ENCODE data around the gene APELA. TPM values are rescaled to one million over a fixed set of nuclear protein-coding genes. Genes with fewer than 3 reads are reported as not detected.
"Not testable (repeated sequence)": the region's sequence is repeated elsewhere in the genome, so short reads cannot be mapped to it uniquely, and the experiment has no call there.

APELA gene
- total and polyA plus RNA-seq, 12 donors: not detected

DNA sequence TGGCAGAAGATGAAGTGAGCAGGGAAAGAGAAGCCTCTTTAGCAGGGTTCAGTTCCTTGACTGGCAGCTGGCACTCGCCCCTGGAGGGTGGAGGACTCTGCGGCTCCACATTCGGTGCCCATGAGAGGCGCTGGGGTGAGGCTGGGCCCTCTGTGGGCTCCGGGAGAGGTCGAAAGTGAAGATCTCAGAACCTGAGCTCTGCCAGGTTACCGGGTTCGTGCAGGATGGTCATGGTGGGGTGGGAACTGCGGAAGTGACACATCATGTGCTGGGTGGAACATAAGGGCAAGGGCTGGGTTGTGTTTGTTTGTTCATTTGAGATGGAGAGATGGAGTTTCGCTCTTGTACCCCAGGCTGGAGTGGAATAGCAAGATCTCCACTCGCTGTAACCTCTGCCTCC, 56.3 kb downstream of the APELA start:
- DNase-seq (no peak), ATAC-seq (no peak)

DNA sequence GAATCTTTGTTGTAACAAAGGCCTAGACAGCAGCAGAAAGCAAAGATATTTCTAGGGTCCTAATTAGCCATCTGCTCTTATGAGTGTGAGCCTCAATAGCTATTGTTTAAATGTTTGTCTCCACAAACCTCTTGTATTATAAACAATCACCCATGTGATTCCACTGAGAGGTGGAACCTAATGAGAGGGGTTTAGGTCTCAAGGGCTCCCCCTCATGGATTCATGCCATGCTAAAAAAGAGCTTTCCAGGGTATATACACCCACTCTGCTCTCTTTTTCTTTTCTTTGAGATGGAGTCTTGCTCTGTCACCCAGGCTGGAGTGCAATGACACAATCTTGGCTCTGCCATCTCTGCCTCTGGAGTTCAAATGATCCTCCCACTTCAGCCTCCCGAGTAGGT, 58.4 kb downstream of the APELA start:
- DNase-seq (no peak), ATAC-seq (no peak)
- Histone ChIP-seq H3K9me3 (no peaks in the 10 kb centered on the region), H3K36me3 (no peaks in the 10 kb centered on the region), H3K4me3 (no peak overlapping the region), H3K27me3 (peaks cover 0 to 8% (median 0%) of the 10 kb centered on the region in 7 donors), H3K4me1 (no peaks in the 10 kb centered on the region), H3K27ac (no peak overlapping the region)
- TF ChIP-seq, protein P1, sequence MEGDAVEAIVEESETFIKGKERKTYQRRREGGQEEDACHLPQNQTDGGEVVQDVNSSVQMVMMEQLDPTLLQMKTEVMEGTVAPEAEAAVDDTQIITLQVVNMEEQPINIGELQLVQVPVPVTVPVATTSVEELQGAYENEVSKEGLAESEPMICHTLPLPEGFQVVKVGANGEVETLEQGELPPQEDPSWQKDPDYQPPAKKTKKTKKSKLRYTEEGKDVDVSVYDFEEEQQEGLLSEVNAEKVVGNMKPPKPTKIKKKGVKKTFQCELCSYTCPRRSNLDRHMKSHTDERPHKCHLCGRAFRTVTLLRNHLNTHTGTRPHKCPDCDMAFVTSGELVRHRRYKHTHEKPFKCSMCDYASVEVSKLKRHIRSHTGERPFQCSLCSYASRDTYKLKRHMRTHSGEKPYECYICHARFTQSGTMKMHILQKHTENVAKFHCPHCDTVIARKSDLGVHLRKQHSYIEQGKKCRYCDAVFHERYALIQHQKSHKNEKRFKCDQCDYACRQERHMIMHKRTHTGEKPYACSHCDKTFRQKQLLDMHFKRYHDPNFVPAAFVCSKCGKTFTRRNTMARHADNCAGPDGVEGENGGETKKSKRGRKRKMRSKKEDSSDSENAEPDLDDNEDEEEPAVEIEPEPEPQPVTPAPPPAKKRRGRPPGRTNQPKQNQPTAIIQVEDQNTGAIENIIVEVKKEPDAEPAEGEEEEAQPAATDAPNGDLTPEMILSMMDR (IDR thresholded peaks at IDR 0.05): no peak
- intact Hi-C loops (cut with DNase I): no loop called here
- WGBS, 2 donors: 36 to 63% methylated on average over 1 of the region's 1 CpG

More for the DNA sequence above, 56.3 kb downstream of the APELA start:
- 84 to 86% methylated on average over 11 of the region's 11 CpGs for WGBS, 2 donors
- Histone ChIP-seq H3K27me3 (peaks cover 0 to 5% (median 0%) of the 10 kb centered on the region in 7 donors), H3K9me3 (no peaks in the 10 kb centered on the region), H3K27ac (no peak overlapping the region), H3K4me1 (no peaks in the 10 kb centered on the region), H3K36me3 (no peaks in the 10 kb centered on the region), H3K4me3 (no peak overlapping the region)
- TF ChIP-seq, protein P1 (IDR thresholded peaks at IDR 0.05): no peak
- intact Hi-C loops (cut with DNase I): no loop called here

DNA sequence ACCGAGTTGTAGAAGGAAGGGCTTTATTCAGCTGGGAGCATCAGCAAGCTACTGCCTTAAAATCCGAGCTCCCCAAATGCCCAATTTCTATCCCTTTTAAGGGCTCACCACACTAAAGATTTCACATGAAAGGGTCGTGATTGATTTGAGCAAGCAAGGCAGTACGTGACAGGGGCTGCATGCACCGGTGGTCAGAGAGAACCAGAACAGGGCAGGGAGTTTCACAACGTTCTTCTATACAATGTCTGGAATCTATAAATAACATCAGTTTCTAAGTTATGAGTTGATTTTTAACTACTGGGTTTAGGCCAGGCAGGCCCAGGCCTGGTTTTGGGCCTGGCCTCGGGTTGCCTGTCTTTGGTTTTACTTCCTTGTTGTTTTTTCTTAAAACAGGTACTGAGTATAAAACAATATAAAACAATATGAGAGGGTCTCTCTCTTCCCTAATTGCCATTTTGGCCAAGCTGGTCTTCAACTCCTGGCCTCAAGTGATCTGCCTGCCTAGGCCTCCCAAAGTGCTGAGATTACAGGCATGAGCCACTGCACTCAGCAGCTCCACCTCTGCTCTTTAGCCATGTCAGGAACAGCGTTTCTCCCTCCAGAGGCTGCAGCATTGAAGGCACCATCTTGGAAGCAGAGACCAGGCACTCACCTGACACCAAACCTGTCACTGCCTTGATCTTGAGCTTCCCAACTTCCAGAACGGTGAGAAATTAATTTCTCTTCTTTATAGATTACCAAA, 59.1 kb downstream of the APELA start:
- intact Hi-C loops (cut with DNase I); ATAC-seq; H3K27me3 ChIP-seq; H3K36me3 ChIP-seq; DNase-seq; H3K27ac ChIP-seq; H3K9me3 ChIP-seq; H3K4me3 ChIP-seq; H3K4me1 ChIP-seq: not testable (repeated sequence)
- WGBS, 2 donors: 77% methylated on average over 9 of the region's 9 CpGs

DNA sequence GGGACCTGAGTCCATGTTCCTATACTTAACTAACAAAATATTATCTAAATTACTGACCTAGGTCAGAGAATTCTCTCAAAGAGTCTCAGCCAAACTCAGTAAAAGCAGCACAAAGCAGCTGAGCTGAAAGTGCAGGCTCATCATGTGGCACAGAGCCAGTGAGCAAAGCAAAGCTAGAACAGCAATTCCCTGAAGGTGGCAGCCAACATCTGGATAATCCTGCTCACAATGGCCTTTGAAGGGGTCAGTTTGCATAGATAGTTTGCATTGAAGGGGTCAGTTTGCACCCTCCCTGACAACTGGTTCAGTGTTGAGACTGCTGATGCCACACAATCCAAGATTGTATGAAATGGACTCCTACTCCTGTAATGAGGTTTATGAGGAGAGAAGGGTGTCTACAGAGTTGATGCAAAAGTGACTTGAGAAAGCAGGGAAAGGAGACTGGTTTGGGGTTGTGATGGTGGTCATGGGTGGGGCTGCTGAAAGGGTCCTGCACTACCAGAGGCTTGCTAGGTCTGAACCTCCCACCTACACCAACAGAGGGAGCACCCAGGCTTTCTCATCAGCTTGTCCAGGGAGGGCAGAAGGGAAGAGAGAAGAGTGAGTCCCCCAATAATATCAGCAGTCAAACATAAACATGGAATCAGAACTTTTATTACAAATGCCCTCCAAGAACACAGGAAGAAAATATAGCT, 60.7 kb downstream of the APELA start:
- H3K4me3 ChIP-seq: no peak overlapping the region
- H3K27ac ChIP-seq: no peak overlapping the region
- H3K9me3 ChIP-seq: no peaks in the 10 kb centered on the region
- DNase-seq: no peak
- peak in 1 of 8 donors; percentile 12 for ATAC-seq
- H3K27me3 ChIP-seq: peaks cover 0 to 15% (median 6%) of the 10 kb centered on the region in 7 donors
- H3K36me3 ChIP-seq: no peaks in the 10 kb centered on the region
- H3K4me1 ChIP-seq: no peaks in the 10 kb centered on the region
- TF ChIP-seq, protein P1 (IDR thresholded peaks at IDR 0.05): no peak
- intact Hi-C loops (cut with DNase I): no loop called here

DNA sequence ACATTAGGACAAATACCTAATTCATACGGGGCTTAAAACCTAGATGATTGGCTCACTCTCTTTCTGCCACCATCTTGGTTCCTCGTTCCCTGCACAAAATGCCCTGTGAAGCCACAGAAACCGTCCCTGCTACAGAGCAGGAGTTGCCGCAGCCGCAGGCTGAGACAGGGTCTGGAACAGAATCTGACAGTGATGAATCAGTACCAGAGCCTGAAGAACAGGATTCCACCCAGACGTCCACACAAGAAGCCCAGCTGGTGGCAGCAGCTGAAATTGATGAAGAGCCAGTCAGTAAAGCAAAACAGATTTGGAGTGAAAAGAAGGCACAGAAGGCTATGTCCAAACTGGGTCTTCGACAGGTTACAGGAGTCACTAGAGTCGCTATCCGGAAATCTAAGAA, 66.2 kb downstream of the APELA start:
- 83 to 84% methylated on average over 9 of the region's 9 CpGs for WGBS, 2 donors
- DNase-seq (no peak), ATAC-seq (no peak)
- H3K36me3 ChIP-seq: no peaks in the 10 kb centered on the region
- TF ChIP-seq, protein P1 (IDR thresholded peaks at IDR 0.05): no peak
- intact Hi-C loops (cut with DNase I): no loop called here
- H3K27ac ChIP-seq: no peak overlapping the region
- H3K9me3 ChIP-seq: no peaks in the 10 kb centered on the region
- no peak overlapping the region for H3K4me3 ChIP-seq
- H3K27me3 ChIP-seq: peaks cover 0 to 33% (median 13%) of the 10 kb centered on the region in 7 donors
- H3K4me1 ChIP-seq: no peaks in the 10 kb centered on the region
